ENCODE results near the gene TTC7B. TPM values are rescaled to one million over a fixed set of nuclear protein-coding genes. Genes with fewer than 3 reads are reported as not detected.

TTC7B gene
- total RNA-seq, 4 donors from 2014 or later, result 35.0 to 78.7 (median 36.8) TPM

GRCh38 chr14:90831821-90832220 lies 15.6 kb upstream of the TTC7B start:
- Histone ChIP-seq H3K27ac (no peak overlapping the region), H3K9me3 (no peaks in the 10 kb centered on the region), H3K4me3 (no peak overlapping the region), H3K4me1 (peaks cover 12 to 14% of the 10 kb centered on the region in 2 donors), H3K36me3 (no peaks in the 10 kb centered on the region), H3K27me3 (no peaks in the 10 kb centered on the region)
- TF ChIP-seq CTCF (IDR thresholded peaks at IDR 0.05 in 4 of 5, conservative IDR thresholded peaks at IDR 0.05 in 1 of 5) (no peak), POLR2A (IDR thresholded peaks at IDR 0.05) (no peak)
- intact Hi-C loops (cut with DNase I; ENCODE audit: low total_unique reads), result no loop called here
- DNase-seq (no peak), ATAC-seq (no peak)
- in situ Hi-C loops (cut with MboI; ENCODE audit: low sequenced_read_pairs in 4 of 4), result no loop called here

DNA sequence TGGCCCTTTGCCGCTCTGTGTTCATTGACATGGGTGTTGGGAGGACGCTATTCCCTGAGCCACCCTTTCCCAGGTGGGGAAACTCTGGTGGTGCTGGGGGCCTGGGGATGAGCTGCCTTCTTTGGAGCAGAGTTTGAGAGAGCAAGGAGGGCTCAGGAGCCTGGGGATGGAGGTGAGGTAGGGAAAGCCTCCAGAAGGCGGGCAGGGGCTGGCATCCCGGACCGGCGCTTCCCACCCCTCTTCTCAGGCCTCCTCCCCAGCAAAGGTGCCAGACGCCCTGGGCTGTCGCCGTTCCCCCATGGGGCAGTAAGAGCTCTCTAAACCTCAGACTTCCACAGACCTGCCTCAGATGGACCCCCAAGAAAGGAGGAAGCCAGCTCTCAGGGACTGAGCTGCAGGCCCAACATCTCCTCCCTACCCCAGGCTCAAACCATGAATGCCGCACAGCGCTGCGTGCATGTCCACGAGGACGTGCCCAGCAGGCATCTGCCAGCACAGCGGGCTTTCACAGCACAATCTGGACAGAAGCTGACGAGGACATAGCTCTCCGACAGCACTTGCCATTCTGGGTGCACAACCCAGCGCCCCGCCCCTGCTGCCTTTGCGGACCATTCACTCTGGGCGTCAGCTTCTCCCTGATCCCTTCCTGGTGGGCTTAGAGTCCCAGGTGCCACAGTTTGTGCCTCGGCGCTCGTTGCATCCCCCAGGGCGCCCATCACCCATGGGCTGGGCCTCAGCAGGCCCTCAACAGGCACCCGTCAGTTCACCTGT lies 14.9 kb upstream of the TTC7B start:
- TF ChIP-seq POLR2A (IDR thresholded peaks at IDR 0.05), result no peak
- no peak for TF ChIP-seq CTCF (IDR thresholded peaks at IDR 0.05 in 4 of 5, conservative IDR thresholded peaks at IDR 0.05 in 1 of 5)
- Histone ChIP-seq H3K9me3 (no peaks in the 10 kb centered on the region), H3K27me3 (no peaks in the 10 kb centered on the region), H3K4me3 (no peak overlapping the region), H3K36me3 (no peaks in the 10 kb centered on the region), H3K27ac (no peak overlapping the region), H3K4me1 (peaks cover 12 to 14% of the 10 kb centered on the region in 2 donors)
- DNase-seq (no peak), ATAC-seq (no peak)
- in situ Hi-C loops (cut with MboI; ENCODE audit: low sequenced_read_pairs in 4 of 4) (no loop called here), intact Hi-C loops (cut with DNase I; ENCODE audit: low total_unique reads) (no loop called here)

GRCh38 chr14:90829677-90830076 lies 13.4 kb upstream of the TTC7B start:
- intact Hi-C loops (cut with DNase I; ENCODE audit: low total_unique reads), result loop anchor here (5.0 to 10.0 kb wide), 2 partner anchors 235 to 527 kb away; partner anchors contain the start of gene RPS6KA5
- in situ Hi-C loops (cut with MboI; ENCODE audit: low sequenced_read_pairs in 4 of 4), result no loop called here
- peaks cover 12 to 14% of the 10 kb centered on the region in 2 donors for H3K4me1 ChIP-seq
- H3K36me3 ChIP-seq, result no peaks in the 10 kb centered on the region
- no peaks in the 10 kb centered on the region for H3K27me3 ChIP-seq
- ATAC-seq (no peak), DNase-seq (no peak)
- no peak overlapping the region for H3K4me3 ChIP-seq
- TF ChIP-seq POLR2A (IDR thresholded peaks at IDR 0.05) (no peak), CTCF (IDR thresholded peaks at IDR 0.05 in 4 of 5, conservative IDR thresholded peaks at IDR 0.05 in 1 of 5) (no peak)
- peak overlapping the region in 1 of 4 donors; percentile 89 for H3K27ac ChIP-seq
- H3K9me3 ChIP-seq, result no peaks in the 10 kb centered on the region

- intact Hi-C loops (cut with DNase I; ENCODE audit: low total_unique reads) (loop anchor here (5.0 to 10.0 kb wide), 2 partner anchors 236 to 527 kb away; partner anchors contain the start of gene RPS6KA5), in situ Hi-C loops (cut with MboI; ENCODE audit: low sequenced_read_pairs in 4 of 4) (no loop called here)
- no peaks in the 10 kb centered on the region for H3K27me3 ChIP-seq
- no peak for DNase-seq
- peak; percentile 45 to 61 for ATAC-seq
- peak overlapping the region; percentile 45 to 72 (median 57) for H3K4me3 ChIP-seq
- TF ChIP-seq CTCF (IDR thresholded peaks at IDR 0.05 in 4 of 5, conservative IDR thresholded peaks at IDR 0.05 in 1 of 5) (no peak), POLR2A (IDR thresholded peaks at IDR 0.05) (no peak)
- peak overlapping the region; percentile 75 to 89 (median 83) for H3K27ac ChIP-seq
- H3K4me1 ChIP-seq, result peaks cover 12 to 14% of the 10 kb centered on the region in 2 donors
- H3K9me3 ChIP-seq, result no peaks in the 10 kb centered on the region
- H3K36me3 ChIP-seq, result no peaks in the 10 kb centered on the region
These were observed 12.6 kb upstream of the TTC7B start for GRCh38 chr14:90828642-90829487.

Data from gastrocnemius medialis (tissue), 4 donors.